IPS DF 4.7 (cell line): Measurements from ENCODE around the gene NCKIPSD.

Source experiments
- DNase-seq: peaks from one replicate; pipeline ENCODE4 v3.0.0-alpha.2; 2013; ENCODE audit warnings: low spot score; ENCODE audit errors: extremely low read depth

NCKIPSD gene

DNA sequence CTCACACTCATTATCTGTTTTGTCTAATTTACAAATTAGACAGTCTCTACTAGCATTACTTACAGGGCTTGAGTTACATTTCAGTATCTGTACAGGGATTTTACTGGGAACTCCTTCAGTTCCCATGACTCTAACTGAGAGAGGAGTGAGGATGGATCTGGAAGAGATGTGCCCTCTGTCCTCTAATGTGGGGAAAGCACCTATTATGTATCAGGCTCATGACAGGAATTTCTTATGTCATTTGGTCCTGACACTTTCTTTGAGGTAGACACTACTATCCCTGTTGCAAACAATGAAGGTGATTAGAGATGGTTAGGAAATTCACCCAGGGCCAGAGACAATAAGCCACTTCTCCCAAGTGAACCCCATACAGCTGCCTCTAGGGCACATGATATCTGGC, 10.9 kb upstream of the NCKIPSD start:
- DNase-seq: no peak

DNA sequence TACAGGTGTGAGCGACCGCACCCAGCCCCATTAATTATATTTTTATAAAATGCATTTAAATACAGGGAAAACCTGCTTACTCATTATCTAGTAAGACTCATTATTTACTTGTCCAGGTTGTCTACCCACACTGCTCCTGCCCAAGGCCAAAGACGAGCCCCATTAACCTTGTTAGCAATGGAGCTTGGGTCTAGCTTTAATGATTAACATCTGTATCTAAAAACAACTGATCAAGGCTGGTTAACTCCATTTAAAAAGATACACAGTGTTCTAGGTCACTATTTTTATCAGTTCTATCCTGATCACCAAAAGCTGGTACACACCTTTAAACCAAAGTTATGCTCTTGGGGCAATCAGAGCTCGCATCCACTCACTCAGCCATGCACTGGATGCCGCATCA, 10.4 kb upstream of the NCKIPSD start:
- DNase-seq: no peak

DNA sequence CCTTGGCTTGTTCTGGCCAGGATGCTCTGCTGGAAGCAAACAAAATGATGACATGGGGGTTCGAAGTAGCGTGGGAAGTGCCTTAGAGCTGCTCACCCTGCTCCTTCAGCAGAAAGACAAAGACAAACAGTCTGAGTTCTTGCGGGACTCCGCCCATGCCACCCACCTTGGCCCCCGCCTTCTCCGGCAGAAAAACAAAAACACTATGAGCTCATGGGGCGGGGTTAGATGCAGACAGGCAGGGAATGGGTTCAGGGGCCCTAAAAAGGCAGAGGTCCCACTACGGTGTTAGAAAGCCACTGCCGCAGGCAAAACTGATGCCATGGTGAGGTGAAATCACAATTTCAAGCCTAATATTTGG, 9.7 kb upstream of the NCKIPSD start:
- DNase-seq: no peak

DNA sequence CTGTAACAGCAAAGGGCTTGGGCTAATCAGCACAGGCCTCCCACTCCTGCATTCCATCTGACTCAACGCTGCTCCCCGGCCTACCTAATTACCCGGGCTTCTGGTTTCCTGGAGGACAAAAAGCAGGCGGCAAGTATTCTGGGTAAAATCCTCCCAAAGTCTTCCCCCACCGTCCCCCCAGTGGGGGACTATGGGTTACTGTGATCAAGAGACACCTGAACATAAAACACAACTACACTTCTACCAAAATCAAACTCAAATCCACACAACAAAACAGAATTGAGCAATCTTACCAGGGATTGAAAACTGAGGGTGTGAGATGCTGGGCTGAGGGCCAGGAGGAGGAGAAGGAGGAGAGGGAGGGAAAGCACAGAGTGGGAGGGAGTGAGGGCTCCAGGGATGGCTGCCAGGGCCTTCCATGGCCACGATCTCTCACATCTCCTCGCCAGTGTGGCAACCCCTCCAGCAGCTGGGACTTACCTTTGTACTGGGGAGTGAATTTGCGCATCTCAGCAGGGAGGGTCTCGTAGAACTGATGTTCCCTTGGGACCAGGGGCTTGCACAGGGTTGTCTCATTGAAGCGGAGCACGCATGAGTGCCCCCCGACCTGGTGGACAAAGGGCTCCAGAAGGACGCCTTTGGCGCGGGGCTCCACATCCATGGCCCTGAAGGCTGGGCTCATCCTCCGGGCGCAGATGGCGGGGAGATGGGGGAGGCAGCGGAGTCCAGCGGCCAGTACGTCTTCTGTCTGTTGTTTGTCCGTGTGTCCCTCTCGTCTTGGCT, 9.1 kb upstream of the NCKIPSD start:
- DNase-seq: no peak

DNA sequence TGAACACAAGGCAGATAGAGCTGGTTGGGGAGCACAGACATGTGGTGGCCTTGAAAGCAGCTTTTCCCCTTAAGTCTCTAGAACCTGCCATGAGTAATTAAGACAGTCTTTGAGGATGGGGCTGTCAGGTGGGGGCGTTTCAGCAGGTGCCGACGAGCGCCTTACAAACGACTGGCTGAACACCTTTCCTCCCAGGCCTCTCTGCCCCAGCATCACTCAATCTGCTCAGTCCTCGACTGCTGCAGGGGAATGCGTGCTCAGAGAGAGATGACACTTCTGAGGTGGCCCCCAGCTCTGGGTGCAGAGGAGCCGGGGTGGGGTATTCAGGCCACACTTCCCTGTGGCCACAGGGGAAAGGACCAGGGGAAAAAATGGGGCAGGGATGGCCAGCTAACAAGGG, 8.1 kb upstream of the NCKIPSD start:
- no peak for DNase-seq

DNA sequence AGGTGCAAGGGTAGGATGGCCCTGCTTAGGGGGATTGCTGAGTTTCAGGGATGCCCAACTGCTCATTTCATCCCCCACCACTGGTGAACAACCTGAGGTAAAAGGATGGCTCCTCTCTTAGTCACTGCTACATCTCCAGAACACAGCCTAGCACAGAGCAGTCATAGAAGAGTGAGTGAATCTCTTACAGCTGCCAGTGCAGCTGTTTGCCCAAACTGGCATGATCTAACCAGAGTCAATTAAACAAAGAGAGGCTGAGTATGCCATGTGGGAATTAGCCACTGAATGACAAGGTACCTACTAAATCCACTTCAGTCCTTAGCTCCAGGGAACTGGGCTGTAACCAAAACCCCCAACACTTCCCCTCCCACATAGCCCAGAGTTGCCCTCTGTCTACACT, 6.8 kb upstream of the NCKIPSD start:
- DNase-seq: no peak

DNA sequence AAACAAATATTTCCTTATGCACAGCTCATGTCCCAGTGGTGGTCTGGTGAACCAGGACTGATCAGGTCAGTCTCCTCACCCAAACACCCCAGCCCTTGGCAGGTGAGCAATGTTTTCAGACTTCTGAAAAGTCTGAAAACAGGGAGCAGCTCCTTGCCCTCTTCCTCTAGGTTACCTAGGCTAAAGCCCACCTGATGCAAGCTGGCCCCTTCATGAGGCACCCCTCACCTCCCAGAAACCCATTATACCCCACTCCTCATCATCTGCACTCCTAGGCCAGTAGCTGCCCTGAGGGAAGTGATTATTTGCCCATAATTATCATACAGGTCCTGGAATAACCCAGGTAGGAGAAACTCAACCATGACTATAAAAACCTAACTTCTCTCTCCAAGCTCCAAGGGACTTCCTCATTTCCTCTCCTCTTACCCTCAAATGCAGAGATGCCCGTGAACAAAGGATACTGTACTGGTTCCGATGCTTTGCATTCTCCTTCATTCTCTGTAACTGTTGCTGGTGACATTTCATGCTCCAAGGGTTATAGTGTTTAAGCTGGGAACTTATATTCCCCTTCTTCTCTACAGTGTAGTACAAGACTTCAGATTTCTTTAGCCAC, 5.2 kb upstream of the NCKIPSD start:
- DNase-seq: no peak

DNA sequence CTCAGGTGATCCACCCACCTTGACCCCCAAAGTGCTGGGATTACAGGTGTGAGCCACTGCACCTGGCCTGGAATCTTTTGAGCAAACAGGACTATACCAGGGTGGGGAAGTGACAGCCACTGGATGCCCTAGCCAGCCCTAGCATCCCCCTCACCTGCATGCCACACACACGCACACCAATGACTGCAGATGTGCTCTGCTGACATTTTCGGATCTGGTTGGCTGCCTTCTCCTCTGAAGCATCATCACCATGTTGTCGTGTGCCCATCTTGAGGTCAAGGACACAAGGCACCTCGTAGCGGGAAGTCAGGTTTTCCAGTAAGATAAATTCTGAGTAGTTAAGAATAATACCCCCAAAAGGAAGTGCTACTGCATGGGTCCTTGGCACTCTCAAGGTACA, 3.7 kb upstream of the NCKIPSD start:
- DNase-seq: no peak

DNA sequence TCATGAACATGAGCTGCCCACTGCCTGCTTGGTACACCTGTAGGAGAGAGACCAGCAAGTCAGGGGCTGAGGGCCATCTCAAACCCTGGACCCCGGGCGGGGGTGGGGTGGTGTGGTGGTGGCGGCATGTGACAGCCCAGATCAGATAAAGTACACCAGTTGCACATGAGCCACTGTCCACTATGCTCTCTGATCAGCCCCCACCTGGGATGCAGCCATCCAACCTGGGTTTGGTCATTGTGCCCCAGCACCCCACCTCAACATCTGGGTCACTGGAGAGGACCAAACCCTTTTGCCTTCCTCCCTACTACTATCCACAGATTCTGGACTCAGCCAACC, 3.0 kb upstream of the NCKIPSD start:
- no peak for DNase-seq

DNA sequence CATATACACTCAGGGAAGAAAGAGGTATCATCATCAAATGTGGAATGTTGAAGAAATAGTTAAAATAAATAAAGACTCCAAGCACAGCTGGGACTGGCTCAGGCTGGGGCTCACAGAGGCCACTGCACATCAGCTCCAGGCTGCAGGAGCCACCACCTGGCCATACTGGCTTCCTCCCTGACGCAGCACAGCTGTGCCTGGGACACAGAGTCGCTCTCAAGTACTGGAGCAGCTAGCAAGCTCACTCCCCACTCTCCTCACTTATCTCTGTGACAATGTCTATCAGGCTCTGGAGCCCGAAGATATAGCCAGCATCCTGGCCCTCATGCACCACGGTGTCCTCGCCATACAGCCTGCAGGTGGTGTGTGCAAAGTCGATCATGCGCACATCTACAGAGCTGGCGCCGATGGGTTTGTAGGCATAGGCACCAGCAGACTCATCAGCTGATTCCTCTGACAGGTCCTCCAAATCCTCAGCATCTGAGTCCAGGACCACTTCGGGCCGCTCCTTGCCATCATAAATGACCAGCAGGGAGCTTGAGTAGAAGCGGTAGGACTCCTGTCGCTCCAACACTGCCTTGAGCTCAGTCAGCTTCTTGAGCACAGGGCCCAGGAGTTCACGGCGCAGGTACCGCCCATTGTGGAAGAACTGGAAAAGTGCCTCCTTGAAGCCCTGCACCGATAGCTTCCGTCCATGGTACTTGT, 2.5 kb upstream of the NCKIPSD start:
- no peak for DNase-seq

DNA sequence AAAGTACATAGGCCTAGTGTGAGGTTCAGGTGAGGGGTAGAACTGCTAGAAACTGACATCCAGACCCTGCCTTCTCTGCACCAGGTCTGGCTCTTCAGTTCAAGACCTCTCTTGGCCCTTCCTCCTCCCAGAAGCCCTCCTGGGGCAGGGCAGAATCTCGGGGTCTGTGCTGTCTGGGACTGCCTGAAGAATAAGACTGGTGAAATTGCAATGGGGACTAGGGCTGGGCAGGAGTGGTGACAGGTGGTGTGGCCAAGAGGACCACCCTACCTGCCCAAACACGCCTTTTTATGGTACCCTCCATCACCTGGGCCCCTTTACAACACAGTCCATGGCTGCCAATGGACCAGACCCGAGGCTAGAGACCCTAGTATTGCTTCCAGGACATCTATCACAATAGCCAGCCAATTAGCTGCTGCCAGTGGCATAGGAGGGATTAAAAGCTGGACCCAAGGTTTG, 1.5 kb upstream of the NCKIPSD start:
- DNase-seq: no peak

DNA sequence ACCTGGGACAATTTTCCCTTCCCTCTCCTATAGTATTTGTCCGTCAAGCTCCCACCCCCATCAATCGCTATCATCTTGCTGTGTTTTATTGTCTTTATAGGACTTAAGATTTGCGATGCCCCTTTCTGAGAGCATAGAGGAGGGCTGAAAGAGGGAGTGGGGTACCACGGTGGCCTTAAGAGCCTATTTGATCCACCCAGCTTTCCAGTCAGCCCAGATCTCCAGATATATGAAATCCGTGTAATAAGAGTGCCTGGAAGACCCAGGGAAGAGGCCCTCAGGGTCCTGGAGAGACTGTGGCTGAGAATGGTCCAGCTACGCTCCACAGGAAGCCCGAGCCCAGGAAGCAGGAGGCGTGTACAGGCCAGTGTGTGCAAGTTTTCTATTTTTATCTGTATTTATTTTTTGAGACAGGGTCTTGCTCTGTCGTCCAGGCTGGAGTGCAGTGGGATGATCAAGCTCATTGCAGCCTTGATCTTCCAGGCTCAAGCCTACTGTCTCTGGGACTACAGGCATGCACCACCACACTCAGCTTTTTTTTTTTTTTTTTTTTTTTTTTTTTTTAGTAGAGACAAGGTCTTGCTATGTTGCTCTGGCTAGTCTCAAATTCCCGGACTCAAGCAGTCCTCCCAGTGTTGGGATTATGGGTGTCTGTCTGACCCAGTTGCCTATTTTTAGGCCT, 964 bp upstream of the NCKIPSD start:
- no peak for DNase-seq

DNA sequence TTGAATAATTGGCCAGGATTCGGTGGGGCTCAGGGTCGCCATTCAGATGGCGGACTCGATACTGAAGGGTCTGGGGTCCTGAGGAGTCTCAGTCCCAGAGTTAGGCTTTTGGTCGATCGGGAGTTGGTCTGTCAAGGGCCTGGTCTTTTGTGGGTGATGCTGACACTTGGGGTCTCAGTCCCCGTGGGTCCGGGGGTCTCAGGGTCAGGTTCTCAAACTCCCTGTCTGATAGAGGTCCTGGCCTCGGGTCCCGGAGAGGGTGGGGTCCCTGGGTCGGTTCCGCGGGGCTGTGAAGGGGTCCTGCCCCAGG, 467 bp downstream of the NCKIPSD start:
- no peak for DNase-seq

DNA sequence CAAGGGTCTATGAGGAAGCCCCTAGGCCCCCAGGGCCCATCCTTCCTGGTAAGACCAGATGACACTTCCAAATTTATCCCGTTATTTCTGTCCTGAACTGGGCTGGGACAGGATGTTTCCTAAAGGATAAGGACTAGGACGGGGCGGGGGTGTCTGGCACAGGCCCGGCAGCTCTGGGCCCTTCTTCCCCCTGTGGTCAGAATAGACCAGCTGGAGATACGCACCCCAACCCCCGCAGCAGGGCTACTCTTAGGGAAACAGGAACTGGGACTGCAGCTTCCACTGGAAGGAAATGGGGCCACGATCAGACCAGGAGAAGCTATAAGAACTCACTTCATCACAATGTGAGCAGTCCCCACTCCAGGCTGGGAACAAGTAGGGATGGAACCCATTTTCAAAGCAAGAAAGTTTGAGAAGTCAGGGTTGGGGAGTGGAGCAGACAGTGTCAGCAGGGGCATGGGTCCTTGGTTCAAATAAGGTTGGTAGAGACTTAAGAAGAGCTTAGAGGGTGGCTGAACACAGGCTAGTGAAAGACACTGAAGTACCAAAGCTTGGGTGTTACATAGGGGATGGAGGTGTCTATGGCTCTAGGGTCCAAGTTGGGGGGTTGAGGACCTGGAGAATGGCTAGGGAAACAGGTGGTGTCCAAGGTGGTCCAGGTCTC, 1.1 kb downstream of the NCKIPSD start:
- DNase-seq: no peak

DNA sequence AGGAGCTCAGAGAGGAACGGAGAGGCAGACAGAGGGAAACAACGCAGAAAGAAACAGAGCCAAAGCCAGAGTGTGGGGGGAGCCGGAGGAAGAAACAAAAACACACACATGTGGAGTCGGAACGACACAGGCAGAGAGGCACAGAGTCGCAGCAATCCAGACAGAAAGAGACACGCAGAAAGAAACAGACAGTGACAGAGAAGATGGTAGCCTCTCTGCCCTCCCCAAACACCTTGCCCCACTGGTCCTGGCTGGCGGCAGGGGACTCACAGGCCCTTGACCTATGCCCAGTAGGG, 1.7 kb downstream of the NCKIPSD start:
- no peak for DNase-seq

DNA sequence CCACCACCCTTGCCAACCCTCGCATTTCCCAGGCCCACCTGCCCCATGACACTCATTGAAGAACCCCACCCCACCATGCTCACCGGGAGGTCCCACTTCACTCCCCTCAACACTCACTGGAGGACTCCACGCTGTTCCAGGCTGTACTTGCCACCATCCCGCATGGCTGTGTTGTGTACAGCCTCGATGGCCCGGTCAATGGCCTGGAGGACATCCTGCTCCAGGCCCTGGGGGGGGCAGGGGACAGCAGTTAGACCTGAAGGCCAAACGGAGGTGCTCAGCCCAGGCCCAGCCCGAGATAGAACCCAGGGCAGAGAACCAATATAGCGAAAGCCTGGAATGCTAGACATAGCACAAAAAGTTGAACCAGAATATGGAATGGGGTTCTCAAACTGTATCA, 2.9 kb downstream of the NCKIPSD start:
- DNase-seq: no peak

DNA sequence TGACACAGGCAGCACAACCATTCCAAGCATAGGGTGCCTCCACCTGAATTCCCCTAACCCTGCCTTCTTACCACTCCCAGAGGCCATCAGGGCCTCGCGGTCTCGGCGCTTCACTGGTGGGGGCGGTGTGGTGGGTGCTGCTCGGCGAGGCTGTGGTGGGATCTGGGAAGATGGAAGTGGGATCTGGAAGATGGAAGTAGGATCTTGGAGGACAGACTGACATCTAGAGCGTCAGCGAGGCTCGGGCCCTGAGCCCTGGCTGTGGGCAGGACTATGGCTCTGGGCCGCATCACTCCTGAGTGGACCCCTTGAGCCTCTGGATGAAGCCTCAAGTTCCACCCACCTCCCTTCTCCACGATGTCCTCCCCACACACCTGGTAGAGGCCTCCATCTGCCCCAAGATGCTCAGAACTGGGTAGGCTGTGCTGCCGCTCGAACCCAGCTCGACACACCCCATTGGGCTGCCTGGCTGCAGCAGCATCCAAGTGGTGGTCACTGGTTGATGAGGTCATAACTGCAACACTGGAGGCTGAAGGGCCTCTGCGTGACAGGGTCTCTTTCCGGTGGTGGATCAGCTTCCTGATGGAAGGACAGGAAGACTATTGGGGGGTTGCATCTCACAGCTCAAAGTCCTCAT, 3.6 kb downstream of the NCKIPSD start:
- DNase-seq: no peak

DNA sequence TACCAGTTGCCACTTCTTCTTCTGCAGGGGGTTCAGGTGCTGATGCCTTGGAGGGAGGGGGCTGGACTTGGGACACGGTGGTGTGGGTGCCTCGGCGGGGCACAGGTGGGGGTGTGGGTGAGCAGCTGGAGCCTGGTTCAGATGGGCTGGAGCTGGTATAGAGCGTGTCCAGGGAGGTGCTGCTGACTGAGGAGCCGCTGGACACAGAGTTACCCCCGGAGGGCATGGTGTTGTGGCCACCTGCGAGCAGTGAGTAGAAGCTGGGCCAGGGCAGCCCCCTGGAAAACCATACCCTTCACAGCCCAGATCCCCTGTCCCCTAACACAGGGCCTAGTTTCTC, 4.2 kb downstream of the NCKIPSD start:
- no peak for DNase-seq

DNA sequence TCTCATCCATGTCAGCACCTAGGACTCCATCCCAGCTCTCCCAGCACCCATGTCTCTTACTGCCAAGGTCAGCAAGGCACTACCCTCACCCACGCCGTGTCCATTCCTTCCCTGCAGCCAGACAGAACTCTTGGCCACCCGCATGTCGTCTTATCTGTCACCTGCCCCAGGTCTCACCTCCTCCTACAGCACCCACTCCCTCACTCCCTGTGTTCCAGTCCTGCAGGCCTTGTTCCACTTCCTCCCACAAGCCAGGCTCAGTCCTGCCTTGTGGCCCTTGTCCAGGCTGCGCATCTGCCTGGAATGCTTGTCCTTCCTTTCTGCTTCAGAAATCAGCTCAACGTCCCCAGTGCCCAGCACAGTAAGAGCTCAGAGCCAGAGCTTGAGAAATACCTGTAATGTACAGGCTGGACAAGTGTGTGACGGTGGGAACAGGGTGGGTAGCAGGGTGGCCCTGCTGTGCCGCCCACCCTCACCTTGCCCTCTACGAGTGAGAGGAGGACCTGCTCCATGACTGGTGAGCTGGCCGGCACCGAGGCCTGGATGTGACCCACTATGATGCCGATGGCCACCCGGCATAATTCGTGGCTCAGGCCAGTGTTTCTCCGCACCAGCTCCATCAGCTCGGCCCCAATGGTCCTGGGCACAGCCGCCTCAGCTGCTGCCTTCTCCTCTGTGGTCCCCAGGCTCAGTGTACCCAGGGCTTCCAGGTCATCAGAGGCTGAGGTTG, 4.7 kb downstream of the NCKIPSD start:
- no peak for DNase-seq

DNA sequence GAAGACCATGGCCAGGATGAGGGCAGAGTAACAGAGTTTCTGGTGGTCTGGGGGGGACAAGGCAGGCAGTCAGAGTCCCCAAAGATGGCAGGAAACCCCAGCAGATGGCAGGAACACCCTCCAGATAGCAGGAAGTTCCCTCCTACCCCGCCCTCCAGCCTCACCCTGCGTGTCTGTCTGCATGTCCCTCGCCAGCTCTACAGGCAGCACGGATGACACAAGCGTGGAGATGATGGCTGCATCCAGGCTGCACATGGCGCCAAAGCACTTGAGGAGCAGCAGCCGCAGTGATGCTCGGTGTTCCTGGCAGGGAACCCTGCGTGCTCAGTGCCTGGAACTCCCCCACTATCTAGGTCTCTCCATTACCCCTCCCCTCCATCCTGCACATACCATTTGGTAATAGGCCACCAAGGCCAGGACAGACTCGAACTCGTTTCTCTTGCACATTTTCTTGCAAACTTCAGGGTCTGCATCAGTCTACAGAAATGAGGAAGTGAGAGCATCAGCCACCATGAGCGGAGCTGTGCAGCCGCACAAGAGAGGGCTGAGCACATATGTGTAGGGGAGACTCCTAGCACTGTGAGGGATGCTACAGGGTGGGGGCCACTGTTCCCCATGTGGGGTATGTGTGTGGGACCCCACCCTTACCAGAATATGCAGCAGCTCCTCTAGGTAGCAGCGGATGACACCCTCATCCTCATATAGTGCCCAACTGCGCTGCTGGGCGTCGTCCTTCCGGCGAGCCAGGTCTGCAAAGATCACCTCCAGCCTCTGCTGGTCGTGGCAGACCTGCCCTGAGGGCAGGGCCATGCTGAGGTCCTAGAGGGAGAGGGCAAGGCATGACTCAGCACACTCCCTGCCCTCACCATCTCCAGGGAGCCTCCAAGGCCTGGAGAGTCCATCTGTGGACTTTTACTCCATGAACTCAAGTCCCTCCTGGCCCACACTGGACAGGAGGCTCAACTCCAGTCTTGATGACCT, 6.0 kb downstream of the NCKIPSD start:
- DNase-seq: no peak
